Stimulated activated CD8-positive, alpha-beta memory T cell treated with anti-CD3 and anti-CD28 coated beads, Interleukin-12 subunit alpha, Interleukin-12 subunit beta, amount 100 ng/mL, for 4 hours (primary cell): ENCODE results near the gene ACKR3.

ENCODE experiments used
- DNase-seq: peaks from one replicate; pipeline ENCODE4 v3.0.0-alpha.2; 2020; ENCODE audit warnings: low read depth

The ACKR3 gene

GRCh38 chr2:236570081-236570868 is 650 bp downstream of the ACKR3 start:
- no peak for DNase-seq

DNA sequence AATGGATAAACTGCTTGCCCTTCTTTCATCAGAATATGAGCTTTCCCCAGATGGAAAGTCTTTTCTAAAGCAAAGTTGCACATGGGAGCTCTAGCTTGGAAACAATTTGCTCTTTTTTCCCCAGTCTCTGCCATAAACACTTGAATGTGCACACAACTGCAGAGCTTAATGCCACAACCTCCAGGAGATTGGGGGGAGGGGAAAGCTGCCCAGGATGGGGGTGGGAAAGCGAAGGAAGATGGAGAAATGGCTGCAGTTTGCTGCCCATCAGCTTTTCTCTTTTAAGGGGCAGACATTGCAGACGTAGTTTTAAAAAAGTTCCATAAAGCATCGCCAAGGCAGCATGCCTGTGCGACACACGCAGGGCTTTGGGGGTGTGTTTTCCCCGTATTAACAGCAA is 1.5 kb downstream of the ACKR3 start:
- DNase-seq: no peak

DNA sequence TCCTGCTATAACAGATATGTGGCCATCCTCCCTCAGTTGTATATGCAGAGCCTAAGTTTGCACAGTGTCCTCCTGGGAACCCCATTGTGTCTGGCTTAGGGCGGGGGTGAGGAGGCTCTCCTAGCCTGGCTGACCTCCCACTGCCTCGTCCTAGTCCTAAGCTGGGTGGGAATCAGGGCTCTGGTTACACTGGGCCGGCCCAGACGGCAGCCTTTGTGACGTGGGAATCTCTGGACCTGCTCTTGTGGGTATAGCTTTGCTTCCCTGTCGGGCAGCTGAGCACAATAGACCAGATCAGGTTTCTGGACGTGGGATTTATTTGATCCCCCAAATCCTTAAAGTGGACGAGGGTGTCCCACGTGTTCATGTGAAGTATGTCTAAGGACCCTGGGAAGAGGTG is 2.9 kb downstream of the ACKR3 start:
- DNase-seq: no peak

DNA sequence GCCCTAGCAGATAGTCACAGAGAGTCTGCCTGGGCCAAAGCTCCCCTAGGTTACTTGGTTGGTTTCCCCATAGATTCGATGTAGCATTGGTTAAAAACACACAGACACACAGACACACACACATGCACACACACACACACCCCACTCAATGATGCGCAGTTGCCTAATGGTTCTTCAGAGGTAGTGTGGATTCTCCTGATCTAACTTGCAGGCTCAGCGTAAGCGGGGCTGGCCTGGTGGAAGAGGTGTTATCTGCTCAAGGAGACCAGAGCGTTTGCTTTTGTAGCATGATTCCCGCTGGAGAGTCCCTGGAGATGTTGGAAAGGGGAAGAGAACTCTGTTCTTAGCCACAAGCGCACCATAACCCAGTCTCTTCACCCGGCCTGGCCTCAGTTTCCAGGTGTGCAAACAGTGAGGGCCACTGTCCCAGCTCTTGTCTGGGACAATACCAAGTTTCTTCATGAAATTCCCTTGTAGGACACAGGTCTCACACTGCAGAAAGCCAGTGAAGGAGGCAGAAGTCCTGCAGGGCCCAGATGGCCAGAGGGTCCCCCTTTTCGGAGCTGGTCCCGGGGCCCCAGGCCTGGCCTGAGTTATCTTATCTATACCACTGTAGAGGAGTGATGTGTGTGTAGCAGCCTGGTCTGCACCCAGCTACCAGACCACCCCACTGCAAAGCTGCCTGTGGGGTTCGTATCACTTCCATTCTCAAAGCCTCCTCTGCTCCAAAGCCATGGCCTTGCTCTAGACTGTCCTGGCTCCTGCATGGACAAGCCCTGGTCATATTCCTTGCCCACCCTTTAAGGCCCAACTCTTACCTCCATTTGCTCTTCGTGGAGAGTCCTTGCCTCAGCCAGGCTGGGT is 3.7 kb downstream of the ACKR3 start:
- DNase-seq: no peak

DNA sequence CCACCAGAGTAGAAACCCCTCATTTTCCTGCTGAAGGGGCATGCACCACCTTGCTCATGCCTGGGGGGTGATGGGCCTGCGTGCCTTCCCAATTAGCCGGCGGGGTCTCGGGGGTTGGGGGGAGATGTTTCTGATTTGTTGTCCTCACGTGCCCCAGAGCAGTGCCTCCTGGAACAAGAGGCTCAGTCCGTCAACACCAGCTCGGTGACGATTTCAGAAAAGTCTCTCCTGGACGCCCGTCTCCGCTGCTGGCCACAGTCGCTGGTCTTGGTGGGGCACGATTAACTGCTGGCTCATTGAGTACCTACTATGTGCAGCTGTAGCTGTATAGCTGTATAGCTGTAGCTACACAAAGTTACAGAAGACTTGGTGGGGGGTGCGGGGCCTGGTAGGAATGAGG is 4.4 kb downstream of the ACKR3 start:
- no peak for DNase-seq

DNA sequence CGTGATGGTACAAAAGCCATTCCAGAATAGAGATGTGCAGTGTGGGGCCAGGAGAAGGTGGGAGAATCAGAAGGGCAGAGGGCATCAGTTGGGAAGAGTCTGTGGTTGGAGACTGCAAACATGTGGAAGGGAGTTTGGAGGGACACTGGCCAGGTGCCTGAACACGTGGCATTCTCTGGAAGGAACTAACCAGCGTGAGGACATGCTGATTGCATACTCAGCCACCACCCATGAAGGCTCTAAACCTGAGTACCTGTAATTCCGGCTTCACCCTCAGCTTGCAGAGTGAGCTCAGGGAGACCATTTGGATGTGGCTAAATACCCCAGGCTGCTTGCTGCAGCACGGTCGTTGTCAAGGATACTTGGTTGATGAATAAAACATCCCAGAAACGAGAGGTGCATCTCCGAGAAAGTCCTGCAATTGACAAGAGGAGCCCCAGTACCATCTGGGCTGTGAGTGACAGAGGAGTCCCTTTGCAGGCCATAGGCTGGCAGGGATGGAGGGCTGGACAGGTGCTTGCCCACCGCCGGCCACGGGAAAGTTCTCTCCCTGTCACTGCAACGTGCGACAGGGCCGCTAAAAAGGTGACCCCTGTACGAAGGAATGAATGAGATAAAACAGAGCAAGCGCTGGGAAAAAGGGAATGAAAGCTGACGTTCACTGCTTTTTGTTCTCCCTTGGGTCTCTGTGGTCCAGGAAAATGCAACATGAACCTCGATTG is 5.0 kb downstream of the ACKR3 start:
- no peak for DNase-seq

- no peak for DNase-seq
Observed at GRCh38 chr2:236575510-236575909, 5.9 kb downstream of the ACKR3 start.

GRCh38 chr2:236576087-236576486 is 6.5 kb downstream of the ACKR3 start:
- no peak for DNase-seq

DNA sequence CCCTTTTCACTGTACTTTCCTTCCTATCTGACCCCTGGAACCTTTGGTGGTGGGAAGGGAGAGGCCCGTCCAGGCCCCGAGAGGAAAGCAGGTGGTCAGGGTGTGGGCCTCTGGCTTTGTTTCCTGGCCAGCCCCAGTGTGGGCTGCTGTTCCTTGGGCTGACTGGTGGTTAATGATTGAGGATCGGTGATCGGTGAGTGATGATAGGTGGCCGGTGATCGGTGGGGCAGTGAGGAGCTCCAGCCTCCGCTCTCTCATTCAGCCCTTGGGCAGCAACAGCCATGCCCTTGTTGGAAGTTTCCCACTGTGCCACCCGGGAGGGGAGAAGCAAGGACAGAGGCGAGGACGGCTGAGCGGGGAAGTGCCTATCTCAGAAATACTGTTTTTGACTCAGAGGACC is 7.3 kb downstream of the ACKR3 start:
- no peak for DNase-seq

GRCh38 chr2:236577481-236578410 is 8.1 kb downstream of the ACKR3 start:
- no peak for DNase-seq

- DNase-seq: no peak
Observed at GRCh38 chr2:236578411-236578846, 8.8 kb downstream of the ACKR3 start.

DNA sequence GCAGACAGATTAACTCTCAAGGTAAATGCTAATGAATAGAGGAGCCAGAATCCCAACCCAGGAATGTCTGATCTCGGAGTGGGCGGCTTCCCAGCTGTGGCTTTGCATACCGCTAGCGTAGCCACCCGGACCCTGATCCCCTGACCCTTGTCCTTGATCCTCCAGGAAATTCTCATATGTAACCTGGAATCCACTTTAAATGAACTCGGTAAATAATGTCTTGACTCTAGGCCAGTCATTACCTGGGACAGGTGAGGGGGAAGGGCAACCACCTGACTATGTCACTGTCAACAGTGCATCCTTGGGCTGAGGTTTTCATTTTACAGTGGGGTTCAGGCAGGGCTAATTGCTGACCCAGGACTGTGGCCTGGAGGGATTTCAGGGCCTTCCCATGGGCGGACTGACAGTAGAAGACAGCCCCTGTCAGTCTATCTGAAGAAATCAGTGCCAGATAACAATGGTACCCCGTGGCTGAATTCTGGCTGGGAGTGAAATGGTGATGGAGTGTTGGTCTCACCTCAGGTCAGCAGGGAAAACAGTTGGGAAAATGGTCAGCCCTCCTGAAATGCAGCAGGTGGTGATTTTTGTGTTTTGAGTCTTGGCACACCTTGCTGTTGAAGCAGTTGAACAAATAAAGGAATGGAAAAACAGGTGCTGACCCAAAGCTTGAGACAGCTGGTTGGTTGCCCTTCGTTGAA is 9.6 kb downstream of the ACKR3 start:
- no peak for DNase-seq

- no peak for DNase-seq
Observed at GRCh38 chr2:236579746-236580315, 10.2 kb downstream of the ACKR3 start.

GRCh38 chr2:236580746-236581355 is 11.2 kb downstream of the ACKR3 start:
- DNase-seq: no peak

- no peak for DNase-seq
Observed at GRCh38 chr2:236581546-236581945, 11.9 kb downstream of the ACKR3 start.

DNA sequence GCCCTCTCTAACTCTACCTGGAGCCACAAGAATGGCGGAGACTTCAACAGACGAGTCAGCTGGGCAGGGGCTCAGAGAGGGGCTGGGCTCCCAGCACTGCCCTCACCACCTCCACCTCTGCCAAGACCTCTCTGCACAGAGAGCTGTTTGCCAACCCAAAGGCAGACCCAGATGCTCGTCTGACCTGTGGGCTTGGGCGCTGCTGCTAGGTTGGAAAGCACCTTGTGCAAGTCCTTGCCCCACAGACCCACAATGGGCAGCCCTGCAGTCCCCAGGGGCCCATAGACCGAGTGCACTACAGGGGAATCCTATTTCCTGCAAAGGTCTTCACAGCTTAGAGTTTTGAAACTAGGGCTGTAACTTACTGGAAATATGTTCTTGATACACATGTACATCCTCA is 13.3 kb downstream of the ACKR3 start:
- DNase-seq: no peak

- no peak for DNase-seq
Observed at GRCh38 chr2:236583621-236584203, 14.1 kb downstream of the ACKR3 start.

DNA sequence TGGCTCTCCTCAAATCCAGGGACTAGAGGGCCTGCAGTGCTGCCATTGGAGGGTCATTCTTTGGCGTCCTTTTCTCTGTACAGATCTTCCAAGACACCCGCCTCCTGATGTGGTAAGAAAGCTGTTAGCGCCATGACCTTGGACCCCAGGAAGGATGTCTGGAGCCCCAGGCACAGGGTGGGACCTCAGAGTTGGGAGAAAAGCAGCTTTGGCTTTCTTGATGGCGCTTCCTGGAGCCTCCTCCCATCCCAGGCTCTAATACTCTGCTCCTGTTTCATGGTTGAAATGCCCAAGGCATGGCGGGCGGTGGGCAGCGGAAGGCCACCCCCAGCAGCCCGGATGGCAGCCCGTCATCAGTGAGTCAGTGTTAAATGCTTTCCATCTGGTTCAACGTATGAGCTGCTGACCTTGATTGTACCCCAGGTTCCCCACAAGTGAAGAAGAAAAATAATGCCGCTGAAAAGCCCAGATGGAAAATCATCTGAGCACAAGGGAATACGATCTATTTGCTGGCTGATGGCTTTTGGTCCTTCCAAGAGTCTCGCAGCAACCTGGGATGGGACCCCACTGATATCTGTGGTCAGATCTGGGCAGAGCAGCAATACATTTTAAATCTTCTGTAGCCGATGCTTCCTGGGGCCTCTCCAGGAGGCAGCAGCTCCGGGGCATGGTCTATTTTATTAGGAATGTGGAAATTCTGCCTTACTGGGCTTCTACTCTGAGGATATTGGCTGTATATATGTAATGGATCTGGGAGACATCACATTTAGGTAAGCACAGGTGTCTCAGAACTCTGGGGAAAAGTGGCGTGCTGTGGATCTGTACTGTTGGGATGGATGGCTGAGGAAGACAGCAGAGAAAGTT is 15.1 kb downstream of the ACKR3 start:
- no peak for DNase-seq

GRCh38 chr2:236585966-236586365 is 16.3 kb downstream of the ACKR3 start:
- DNase-seq: no peak
